Measurements from ENCODE around the gene TMEM125.

Gene TMEM125

DNA sequence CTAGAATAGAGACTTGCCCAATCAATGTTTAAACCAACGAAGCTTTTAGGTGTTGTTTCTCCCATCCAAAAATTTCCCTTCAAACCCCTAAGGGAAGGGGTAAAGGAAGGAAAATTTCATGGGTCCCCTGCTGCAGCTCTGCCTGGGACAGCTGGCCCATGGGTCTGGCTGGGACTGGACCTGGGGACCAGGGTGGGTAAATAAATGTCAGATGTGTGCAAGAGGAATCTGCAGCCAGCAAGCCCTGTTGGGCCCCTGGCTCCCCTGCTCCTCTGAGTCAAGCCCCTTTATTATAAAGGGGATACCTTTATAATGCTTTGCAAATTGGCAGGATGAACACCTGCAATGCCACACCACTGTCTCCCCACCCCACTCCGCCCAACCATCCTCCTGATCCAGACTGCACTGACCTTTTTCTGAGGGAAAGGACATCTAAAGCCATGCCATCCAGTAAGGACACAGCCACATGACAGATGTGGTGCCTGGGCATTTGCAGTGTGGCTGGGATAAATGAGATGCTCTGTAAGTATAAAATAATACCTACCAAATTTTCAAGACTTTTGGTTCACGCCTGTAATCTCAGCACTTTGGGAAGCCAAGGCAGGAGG is 1.9 kb upstream of the TMEM125 start:
- Histone ChIP-seq H3K27ac (ENCODE audit: low read length) (no peak overlapping the region), H3K9me3 (ENCODE audit: control insufficient read depth, low read depth, low read length) (peaks cover 10% of the 10 kb centered on the region), H3K4me3 (ENCODE audit: low read length) (no peak overlapping the region), H3K9ac (ENCODE audit: low read length) (no peak overlapping the region), H3K36me3 (ENCODE audit: control insufficient read depth, low read depth, low read length) (no peaks in the 10 kb centered on the region), H3K27me3 (ENCODE audit: control insufficient read depth, insufficient read depth, low read length) (no peaks in the 10 kb centered on the region), H3K4me1 (ENCODE audit: control insufficient read depth, low read depth, low read length) (peaks cover 12% of the 10 kb centered on the region)

DNA sequence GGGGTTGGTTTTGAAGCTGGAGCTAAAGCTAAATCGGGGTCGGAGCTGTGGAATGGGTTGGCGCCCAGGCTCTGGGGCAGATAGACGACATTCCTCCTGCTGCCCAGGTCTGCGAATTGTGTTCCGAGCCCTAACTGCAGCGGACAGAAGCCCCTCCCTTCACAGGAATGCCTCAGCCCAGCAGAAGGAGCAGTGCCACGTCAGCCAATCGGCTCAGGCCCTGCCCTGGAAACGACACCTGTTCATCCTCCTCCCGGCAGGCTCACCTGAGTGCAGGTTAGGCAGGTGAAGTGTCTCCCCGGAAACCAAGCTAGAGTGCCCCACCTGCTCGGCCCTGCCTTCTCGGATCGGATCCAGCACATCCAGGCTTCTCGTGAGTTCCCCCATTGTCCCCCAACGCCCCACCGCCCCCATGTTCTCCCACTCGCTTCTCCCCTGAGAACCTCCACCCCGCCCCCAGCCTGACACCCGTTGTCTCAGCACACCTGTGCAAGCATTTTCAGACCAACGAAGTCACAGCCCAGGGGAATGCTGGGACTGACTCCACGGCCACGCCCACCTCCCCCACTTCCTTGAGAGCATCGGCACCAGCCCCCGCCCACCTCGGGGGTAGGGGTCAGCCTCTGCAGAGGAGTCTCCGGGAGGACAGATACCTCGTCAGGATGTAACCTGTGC is 775 bp downstream of the TMEM125 start:
- Histone ChIP-seq H3K27ac (ENCODE audit: low read length) (no peak overlapping the region), H3K36me3 (ENCODE audit: control insufficient read depth, low read depth, low read length) (no peaks in the 10 kb centered on the region), H3K27me3 (ENCODE audit: control insufficient read depth, insufficient read depth, low read length) (no peaks in the 10 kb centered on the region), H3K9me3 (ENCODE audit: control insufficient read depth, low read depth, low read length) (no peaks in the 10 kb centered on the region), H3K4me1 (ENCODE audit: control insufficient read depth, low read depth, low read length) (peaks cover 12% of the 10 kb centered on the region), H3K9ac (ENCODE audit: low read length) (peak overlapping the region; percentile 41), H3K4me3 (ENCODE audit: low read length) (peak overlapping the region; percentile 71)

DNA sequence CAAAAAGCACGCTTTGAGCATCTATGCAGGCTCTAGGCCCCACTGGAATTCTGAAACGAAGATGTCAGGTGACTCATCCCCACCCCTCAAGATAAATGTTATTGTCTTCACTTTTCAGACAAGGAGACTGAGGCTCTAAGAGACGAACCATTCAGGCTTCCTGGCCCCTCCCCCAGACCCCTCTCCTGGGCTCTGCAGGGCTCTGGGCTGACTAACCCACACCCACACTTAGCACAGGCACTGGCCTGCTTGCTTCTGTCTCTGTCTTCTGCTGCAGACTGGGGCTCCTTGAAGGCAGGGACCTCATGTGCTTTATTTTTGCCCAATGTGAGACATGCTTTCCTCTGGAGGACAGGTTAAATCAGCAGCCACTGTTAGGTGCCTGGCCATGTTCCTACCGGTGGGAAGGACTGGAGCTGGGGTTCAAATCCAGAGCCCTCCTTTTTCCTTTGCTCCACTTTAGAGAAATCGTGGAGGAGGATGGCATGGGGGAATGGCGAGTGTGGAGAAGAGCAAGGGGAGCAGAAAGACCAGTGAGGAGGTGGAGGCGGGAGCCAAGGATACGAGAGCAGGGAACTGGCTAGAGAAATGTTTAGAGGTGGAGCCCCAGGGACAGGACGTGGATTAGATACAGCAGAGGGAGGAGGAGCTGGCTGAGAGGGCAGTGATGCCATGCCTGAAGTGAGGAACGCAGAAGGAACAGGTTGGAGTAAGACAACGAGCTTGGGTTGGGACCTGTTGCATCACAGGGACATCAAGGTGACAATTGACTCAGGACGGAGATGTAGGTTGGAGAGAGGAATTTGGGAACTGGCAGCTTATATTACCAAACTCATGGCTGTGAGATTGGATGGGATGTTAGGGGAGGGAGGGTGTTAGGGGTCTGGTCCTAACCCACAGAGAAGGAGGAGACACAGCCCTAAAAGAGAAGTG is 1.7 kb downstream of the TMEM125 start:
- H3K4me1 ChIP-seq (ENCODE audit: control insufficient read depth, low read depth, low read length): peaks cover 12% of the 10 kb centered on the region
- H3K27ac ChIP-seq (ENCODE audit: low read length): no peak overlapping the region
- H3K27me3 ChIP-seq (ENCODE audit: control insufficient read depth, insufficient read depth, low read length): no peaks in the 10 kb centered on the region
- peak overlapping the region; percentile 28 for H3K9ac ChIP-seq (ENCODE audit: low read length)
- no peaks in the 10 kb centered on the region for H3K9me3 ChIP-seq (ENCODE audit: control insufficient read depth, low read depth, low read length)
- peak overlapping the region; percentile 71 for H3K4me3 ChIP-seq (ENCODE audit: low read length)
- no peaks in the 10 kb centered on the region for H3K36me3 ChIP-seq (ENCODE audit: control insufficient read depth, low read depth, low read length)

DNA sequence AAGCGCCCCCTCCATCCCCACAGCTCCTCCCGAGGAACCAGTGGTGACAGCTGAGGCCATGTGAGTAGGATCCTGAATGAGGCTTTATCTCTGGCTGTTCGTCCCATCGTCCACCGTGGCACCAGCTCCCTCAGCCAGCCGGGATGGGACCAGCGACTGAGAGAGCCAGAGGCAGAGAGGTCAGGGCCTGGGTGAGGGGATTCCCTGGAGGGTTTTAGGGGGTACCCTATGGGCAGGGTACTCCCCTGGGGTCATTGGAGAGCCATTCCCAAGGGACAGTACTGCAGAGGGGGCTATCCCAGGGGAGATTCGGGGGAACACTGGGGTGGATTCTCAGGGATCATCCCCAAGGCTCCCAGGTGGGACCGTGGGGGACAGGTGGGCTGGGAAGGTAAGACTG is 2.4 kb downstream of the TMEM125 start:
- no peak overlapping the region for H3K9ac ChIP-seq (ENCODE audit: low read length)
- no peaks in the 10 kb centered on the region for H3K9me3 ChIP-seq (ENCODE audit: control insufficient read depth, low read depth, low read length)
- no peaks in the 10 kb centered on the region for H3K27me3 ChIP-seq (ENCODE audit: control insufficient read depth, insufficient read depth, low read length)
- no peaks in the 10 kb centered on the region for H3K36me3 ChIP-seq (ENCODE audit: control insufficient read depth, low read depth, low read length)
- no peak overlapping the region for H3K27ac ChIP-seq (ENCODE audit: low read length)
- H3K4me3 ChIP-seq (ENCODE audit: low read length): no peak overlapping the region
- peaks cover 12% of the 10 kb centered on the region for H3K4me1 ChIP-seq (ENCODE audit: control insufficient read depth, low read depth, low read length)

DNA sequence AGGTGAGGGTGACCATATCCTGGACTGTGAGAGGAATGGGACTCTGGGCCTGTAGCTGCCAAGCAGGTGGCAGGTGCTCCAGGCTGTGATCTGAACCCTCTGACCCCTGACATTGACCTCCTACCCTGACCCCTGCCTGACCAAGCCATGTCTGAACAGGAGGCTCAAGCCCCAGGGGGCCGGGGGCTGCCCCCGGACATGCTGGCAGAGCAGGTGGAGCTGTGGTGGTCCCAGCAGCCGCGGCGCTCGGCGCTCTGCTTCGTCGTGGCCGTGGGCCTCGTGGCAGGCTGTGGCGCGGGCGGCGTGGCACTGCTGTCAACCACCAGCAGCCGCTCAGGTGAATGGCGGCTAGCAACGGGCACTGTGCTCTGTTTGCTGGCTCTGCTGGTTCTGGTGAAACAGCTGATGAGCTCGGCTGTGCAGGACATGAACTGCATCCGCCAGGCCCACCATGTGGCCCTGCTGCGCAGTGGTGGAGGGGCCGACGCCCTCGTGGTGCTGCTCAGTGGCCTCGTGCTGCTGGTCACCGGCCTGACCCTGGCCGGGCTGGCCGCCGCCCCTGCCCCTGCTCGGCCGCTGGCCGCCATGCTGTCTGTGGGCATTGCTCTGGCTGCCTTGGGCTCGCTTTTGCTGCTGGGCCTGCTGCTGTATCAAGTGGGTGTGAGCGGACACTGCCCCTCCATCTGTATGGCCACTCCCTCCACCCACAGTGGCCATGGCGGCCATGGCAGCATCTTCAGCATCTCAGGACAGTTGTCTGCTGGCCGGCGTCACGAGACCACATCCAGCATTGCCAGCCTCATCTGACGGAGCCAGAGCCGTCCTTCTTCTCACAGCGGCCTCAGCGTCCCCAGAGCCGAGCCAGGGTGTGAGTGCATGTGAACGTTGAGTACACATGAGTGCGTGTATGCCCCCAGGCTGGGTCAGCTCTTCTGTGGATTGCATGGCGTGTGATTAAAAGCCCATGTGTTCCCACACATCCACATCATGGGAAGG is 3.1 kb downstream of the TMEM125 start:
- Histone ChIP-seq H3K27me3 (ENCODE audit: control insufficient read depth, insufficient read depth, low read length) (no peaks in the 10 kb centered on the region), H3K4me3 (ENCODE audit: low read length) (no peak overlapping the region), H3K9me3 (ENCODE audit: control insufficient read depth, low read depth, low read length) (no peaks in the 10 kb centered on the region), H3K36me3 (ENCODE audit: control insufficient read depth, low read depth, low read length) (no peaks in the 10 kb centered on the region), H3K27ac (ENCODE audit: low read length) (no peak overlapping the region), H3K4me1 (ENCODE audit: control insufficient read depth, low read depth, low read length) (peaks cover 12% of the 10 kb centered on the region), H3K9ac (ENCODE audit: low read length) (no peak overlapping the region)

DNA sequence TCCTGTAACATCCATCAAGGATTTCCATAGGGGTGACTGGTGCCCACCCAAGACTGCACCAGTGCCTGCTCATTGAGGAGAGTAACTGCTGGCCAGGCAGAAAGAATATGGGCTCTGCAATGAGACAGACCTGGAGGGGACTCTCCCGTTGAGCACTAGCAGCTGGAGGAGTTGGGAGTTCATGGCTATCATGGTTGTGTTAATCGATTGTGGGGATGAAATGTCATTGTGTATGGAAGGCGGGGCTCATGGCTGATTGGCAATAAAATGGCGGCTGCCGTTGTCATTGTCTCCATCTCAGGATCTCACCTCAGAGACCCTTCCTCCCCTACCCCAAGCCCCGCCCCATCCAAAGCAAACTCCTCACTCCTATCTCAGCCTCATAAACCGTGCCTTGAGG is 3.9 kb downstream of the TMEM125 start:
- no peaks in the 10 kb centered on the region for H3K9me3 ChIP-seq (ENCODE audit: control insufficient read depth, low read depth, low read length)
- H3K4me1 ChIP-seq (ENCODE audit: control insufficient read depth, low read depth, low read length): peaks cover 12% of the 10 kb centered on the region
- no peak overlapping the region for H3K27ac ChIP-seq (ENCODE audit: low read length)

DNA sequence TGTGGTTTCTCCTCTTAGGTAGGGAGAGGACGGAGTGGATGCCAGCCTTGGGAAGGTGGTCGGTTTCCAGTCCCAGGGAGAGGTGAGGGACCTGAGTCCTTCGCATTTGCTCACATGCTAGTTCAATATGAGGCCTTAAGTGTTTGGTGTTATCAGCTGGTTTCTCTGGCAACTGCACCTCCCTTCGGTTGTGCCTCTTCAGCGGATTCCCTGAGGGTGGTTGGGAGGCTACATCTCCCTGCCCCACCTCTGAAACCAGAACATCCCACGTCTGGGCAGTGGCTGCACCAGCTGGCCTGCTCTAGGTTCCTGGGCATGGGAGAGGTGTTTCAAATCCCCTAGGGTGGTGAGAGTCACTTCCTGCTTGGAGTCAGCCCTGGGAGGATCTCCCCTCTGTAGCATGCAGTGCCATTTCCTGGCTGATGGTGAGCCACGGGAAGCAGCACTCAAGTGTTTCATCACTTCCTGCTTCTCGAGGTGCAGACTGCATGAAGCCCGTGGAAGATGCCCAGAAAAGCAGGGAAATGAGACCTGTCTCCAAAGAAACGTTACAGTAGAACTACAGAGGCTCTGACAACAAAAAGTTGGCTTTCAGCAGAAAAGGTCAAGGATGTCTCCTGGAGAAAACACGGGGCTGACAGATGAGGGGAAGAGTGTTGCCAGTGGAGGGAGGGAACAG is 4.5 kb downstream of the TMEM125 start:
- no peaks in the 10 kb centered on the region for H3K36me3 ChIP-seq (ENCODE audit: control insufficient read depth, low read depth, low read length)
- no peaks in the 10 kb centered on the region for H3K27me3 ChIP-seq (ENCODE audit: control insufficient read depth, insufficient read depth, low read length)
- H3K9ac ChIP-seq (ENCODE audit: low read length): no peak overlapping the region
- H3K4me1 ChIP-seq (ENCODE audit: control insufficient read depth, low read depth, low read length): peaks cover 12% of the 10 kb centered on the region
- no peaks in the 10 kb centered on the region for H3K9me3 ChIP-seq (ENCODE audit: control insufficient read depth, low read depth, low read length)
- H3K4me3 ChIP-seq (ENCODE audit: low read length): no peak overlapping the region
- no peak overlapping the region for H3K27ac ChIP-seq (ENCODE audit: low read length)

More for the DNA sequence above, 3.9 kb downstream of the TMEM125 start:
- Histone ChIP-seq H3K27me3 (ENCODE audit: control insufficient read depth, insufficient read depth, low read length) (no peaks in the 10 kb centered on the region), H3K9ac (ENCODE audit: low read length) (no peak overlapping the region), H3K36me3 (ENCODE audit: control insufficient read depth, low read depth, low read length) (no peaks in the 10 kb centered on the region), H3K4me3 (ENCODE audit: low read length) (no peak overlapping the region)

DNA sequence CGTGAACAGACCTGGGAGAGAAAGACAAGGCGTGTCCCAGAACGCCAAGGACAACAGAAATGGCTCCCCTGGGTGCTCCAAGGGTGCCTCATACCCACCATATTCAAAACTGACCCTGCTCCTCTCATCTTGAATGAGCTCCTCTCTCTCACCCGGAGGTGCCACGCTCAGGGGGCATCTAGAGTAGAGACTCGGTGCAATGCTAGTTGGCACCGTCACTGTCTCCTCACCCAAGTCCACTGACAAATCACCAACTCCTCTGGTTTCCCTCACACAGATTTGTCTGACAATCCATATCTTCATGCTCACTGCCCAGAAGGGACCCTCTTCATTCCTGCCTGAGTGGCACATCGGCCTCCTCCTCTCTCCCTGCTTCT is 5.0 kb downstream of the TMEM125 start:
- Histone ChIP-seq H3K27me3 (ENCODE audit: control insufficient read depth, insufficient read depth, low read length) (no peaks in the 10 kb centered on the region), H3K9me3 (ENCODE audit: control insufficient read depth, low read depth, low read length) (no peaks in the 10 kb centered on the region), H3K4me1 (ENCODE audit: control insufficient read depth, low read depth, low read length) (peaks cover 8% of the 10 kb centered on the region), H3K27ac (ENCODE audit: low read length) (no peak overlapping the region), H3K9ac (ENCODE audit: low read length) (no peak overlapping the region), H3K36me3 (ENCODE audit: control insufficient read depth, low read depth, low read length) (no peaks in the 10 kb centered on the region), H3K4me3 (ENCODE audit: low read length) (no peak overlapping the region)

DNA sequence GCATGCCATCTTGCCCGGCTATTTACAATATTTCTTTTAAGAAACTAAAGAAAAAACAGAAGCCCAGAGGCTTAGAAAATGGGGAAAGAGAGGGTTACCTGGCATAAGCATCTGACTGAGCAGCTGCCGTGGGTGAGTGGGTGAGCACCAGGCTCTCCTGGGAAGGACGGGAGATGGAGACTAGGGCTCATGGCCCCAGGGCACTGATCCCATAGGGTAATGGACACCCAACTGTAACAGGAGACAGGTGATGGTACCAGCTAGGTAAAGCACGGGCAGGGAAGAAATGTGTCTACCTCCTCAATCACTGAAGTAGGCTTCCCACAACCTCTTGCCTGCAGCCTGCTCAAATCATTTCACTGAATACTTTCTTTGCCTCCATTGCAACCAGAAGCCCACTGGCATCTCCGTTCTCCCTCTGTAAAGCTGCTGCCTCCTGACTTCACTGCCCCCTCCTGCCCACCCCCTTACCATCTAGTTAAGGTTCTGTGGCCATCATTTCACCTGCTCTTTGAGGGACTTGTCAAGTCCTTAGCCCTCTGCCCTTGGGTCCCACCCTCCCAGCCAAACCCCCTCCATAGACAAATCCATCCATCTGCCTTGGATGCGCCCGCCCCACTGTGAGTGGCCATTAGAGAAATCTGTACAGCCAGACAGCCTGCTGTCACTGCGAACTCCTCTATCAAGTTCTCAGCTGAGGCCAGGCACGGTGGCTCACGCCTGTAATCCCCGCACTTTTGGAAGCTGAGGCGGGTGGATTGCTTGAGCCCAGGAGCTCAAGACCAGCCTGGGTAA is 6.2 kb downstream of the TMEM125 start:
- Histone ChIP-seq H3K27me3 (ENCODE audit: control insufficient read depth, insufficient read depth, low read length) (no peaks in the 10 kb centered on the region), H3K4me1 (ENCODE audit: control insufficient read depth, low read depth, low read length) (peaks cover 1% of the 10 kb centered on the region), H3K4me3 (ENCODE audit: low read length) (no peak overlapping the region), H3K36me3 (ENCODE audit: control insufficient read depth, low read depth, low read length) (no peaks in the 10 kb centered on the region), H3K27ac (ENCODE audit: low read length) (no peak overlapping the region), H3K9ac (ENCODE audit: low read length) (no peak overlapping the region), H3K9me3 (ENCODE audit: control insufficient read depth, low read depth, low read length) (no peaks in the 10 kb centered on the region)

DNA sequence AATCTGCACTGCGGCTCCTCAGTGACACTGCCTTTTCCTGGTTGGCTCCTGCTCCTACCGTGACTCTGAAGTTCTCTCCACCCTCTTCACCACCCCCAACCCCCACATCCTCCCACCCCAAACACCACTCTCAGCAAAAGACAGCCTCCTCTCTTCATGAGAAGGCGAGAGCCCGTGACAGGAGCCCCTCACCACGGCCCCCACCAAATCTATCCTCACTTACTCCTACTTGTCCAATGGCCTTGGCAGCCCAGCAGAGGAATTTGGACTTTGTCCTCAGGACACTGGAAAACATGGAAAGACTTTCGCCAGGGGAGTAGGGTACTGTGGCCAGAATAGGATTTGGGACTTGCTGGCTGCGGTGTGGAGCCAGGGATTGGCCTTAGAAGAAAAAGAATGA is 6.9 kb downstream of the TMEM125 start:
- no peak overlapping the region for H3K27ac ChIP-seq (ENCODE audit: low read length)
- H3K4me1 ChIP-seq (ENCODE audit: control insufficient read depth, low read depth, low read length): no peaks in the 10 kb centered on the region
- H3K9ac ChIP-seq (ENCODE audit: low read length): no peak overlapping the region
- no peaks in the 10 kb centered on the region for H3K9me3 ChIP-seq (ENCODE audit: control insufficient read depth, low read depth, low read length)
- H3K4me3 ChIP-seq (ENCODE audit: low read length): no peak overlapping the region
- no peaks in the 10 kb centered on the region for H3K27me3 ChIP-seq (ENCODE audit: control insufficient read depth, insufficient read depth, low read length)
- no peaks in the 10 kb centered on the region for H3K36me3 ChIP-seq (ENCODE audit: control insufficient read depth, low read depth, low read length)

Data from iPS-18a (cell line).